ENCODE results near the gene FTCDNL1.

Gene FTCDNL1

GRCh38 chr2:199792381-199792780, 58.6 kb downstream of the FTCDNL1 start:
- H3K4me3 ChIP-seq (ENCODE audit: low read depth, low read length): no peak overlapping the region
- TF ChIP-seq CTCF (IDR thresholded peaks at IDR 0.05; ENCODE audit: low read depth, low read length): no peak

- TF ChIP-seq CTCF (IDR thresholded peaks at IDR 0.05; ENCODE audit: low read depth, low read length): no peak
- H3K4me3 ChIP-seq (ENCODE audit: low read depth, low read length): no peak overlapping the region
Measured at GRCh38 chr2:199791326-199791725, 59.7 kb downstream of the FTCDNL1 start.

- no peak for TF ChIP-seq CTCF (IDR thresholded peaks at IDR 0.05; ENCODE audit: low read depth, low read length)
Measured at GRCh38 chr2:199784512-199784911, 66.5 kb downstream of the FTCDNL1 start.

GRCh38 chr2:199779589-199779988, 71.4 kb downstream of the FTCDNL1 start:
- no peak for TF ChIP-seq CTCF (IDR thresholded peaks at IDR 0.05; ENCODE audit: low read depth, low read length)
- H3K4me3 ChIP-seq (ENCODE audit: low read depth, low read length): no peak overlapping the region

More at GRCh38 chr2:199784512-199784911, 66.5 kb downstream of the FTCDNL1 start:
- H3K4me3 ChIP-seq (ENCODE audit: low read depth, low read length): no peak overlapping the region

GRCh38 chr2:199778655-199779054, 72.3 kb downstream of the FTCDNL1 start:
- no peak for TF ChIP-seq CTCF (IDR thresholded peaks at IDR 0.05; ENCODE audit: low read depth, low read length)
- H3K4me3 ChIP-seq (ENCODE audit: low read depth, low read length): no peak overlapping the region

- H3K4me3 ChIP-seq (ENCODE audit: low read depth, low read length): no peak overlapping the region
- no peak for TF ChIP-seq CTCF (IDR thresholded peaks at IDR 0.05; ENCODE audit: low read depth, low read length)
Measured at GRCh38 chr2:199777916-199778315, 73.1 kb downstream of the FTCDNL1 start.

GRCh38 chr2:199777315-199777714, 73.7 kb downstream of the FTCDNL1 start:
- TF ChIP-seq CTCF (IDR thresholded peaks at IDR 0.05; ENCODE audit: low read depth, low read length): no peak
- H3K4me3 ChIP-seq (ENCODE audit: low read depth, low read length): no peak overlapping the region
